Measurements from ENCODE around the gene GTF2A2. TPM values are rescaled to one million over a fixed set of nuclear protein-coding genes. Genes with fewer than 3 reads are reported as not detected.

The GTF2A2 gene
- total RNA-seq, 1 donor from 2014 or later: 152 TPM

DNA sequence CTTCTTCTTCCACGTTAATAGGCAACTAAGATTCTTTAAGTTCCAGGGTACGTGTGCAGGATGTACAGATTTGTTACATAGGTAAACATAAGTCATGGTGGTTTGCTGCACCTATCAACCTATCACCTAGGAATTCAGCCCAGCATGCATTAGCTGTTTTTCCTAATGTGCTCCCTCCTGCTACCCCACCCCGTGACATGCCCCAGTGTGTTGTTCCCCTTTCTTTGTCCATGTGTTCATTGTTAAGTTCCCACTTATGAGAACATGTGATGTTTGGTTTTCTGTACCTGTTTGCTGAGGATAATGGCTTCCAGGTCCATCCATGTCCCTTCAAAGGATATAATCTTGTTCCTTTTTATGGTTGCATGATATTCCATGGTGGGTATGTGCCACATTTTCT, 21.1 kb downstream of the GTF2A2 start:
- Mint-ChIP-seq H3K36me3 (ENCODE audit: low read depth, unreplicated experiment) (no peaks in the 10 kb centered on the region), H3K9me3 (ENCODE audit: unreplicated experiment) (no peaks in the 10 kb centered on the region), H3K27me3 (ENCODE audit: low read depth, unreplicated experiment) (no peaks in the 10 kb centered on the region), H3K4me3 (ENCODE audit: unreplicated experiment) (no peak overlapping the region), H3K27ac (ENCODE audit: unreplicated experiment) (no peak overlapping the region), H3K4me1 (ENCODE audit: low read depth, unreplicated experiment) (no peaks in the 10 kb centered on the region)
- H3K79me2 ChIP-seq (ENCODE audit: insufficient read depth, low read length): no peaks in the 10 kb centered on the region
- H3K9ac ChIP-seq (ENCODE audit: low read length): no peak overlapping the region
- peaks cover 8% of the 10 kb centered on the region for H3K36me3 ChIP-seq (ENCODE audit: insufficient read depth, low read length)
- no peak overlapping the region for H3K4me3 ChIP-seq (ENCODE audit: insufficient read depth, low read depth, low read length)
- DNase-seq (ENCODE audit: low read depth) (no peak), FAIRE-seq (no peak)
- no peaks in the 10 kb centered on the region for H3K9me3 ChIP-seq (ENCODE audit: insufficient read depth, low read depth, low read length)
- no peaks in the 10 kb centered on the region for H3K4me1 ChIP-seq (ENCODE audit: insufficient read depth, low read length)
- H2AFZ ChIP-seq (ENCODE audit: low read depth, low read length): no peak overlapping the region
- TF ChIP-seq, protein P1, sequence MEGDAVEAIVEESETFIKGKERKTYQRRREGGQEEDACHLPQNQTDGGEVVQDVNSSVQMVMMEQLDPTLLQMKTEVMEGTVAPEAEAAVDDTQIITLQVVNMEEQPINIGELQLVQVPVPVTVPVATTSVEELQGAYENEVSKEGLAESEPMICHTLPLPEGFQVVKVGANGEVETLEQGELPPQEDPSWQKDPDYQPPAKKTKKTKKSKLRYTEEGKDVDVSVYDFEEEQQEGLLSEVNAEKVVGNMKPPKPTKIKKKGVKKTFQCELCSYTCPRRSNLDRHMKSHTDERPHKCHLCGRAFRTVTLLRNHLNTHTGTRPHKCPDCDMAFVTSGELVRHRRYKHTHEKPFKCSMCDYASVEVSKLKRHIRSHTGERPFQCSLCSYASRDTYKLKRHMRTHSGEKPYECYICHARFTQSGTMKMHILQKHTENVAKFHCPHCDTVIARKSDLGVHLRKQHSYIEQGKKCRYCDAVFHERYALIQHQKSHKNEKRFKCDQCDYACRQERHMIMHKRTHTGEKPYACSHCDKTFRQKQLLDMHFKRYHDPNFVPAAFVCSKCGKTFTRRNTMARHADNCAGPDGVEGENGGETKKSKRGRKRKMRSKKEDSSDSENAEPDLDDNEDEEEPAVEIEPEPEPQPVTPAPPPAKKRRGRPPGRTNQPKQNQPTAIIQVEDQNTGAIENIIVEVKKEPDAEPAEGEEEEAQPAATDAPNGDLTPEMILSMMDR (IDR thresholded peaks at IDR 0.05; ENCODE audit: insufficient read depth, low read depth, low read length): no peak
- no peak for TF ChIP-seq EZH2 (IDR thresholded peaks at IDR 0.05; ENCODE audit: insufficient read depth, low read length)
- no peaks in the 10 kb centered on the region for H4K20me1 ChIP-seq (ENCODE audit: insufficient read depth, low read length)
- H3K27me3 ChIP-seq (ENCODE audit: insufficient read depth, low read length): no peaks in the 10 kb centered on the region
- H3K4me2 ChIP-seq (ENCODE audit: low read length): no peak overlapping the region
- H3K27ac ChIP-seq (ENCODE audit: low read depth, low read length): no peak overlapping the region

DNA sequence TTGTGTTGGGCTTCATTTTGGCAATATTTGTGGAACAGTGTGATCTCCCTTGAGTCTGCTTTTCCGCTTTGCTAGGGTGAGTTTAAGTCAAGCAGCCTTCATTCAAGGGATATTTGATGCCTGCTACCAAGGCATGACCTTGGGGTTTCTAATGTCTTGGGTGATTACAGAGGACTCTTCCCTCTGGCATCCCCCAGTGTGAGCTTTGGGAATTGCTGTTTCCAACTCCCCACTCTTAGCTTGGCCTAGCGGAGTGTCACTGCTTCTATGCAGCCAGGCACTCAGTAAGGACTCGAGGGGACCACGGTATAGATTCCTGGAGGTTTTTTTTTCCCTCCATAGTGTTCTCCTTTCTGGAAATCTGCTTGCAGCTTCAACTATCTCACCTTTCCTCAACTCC, 24.6 kb downstream of the GTF2A2 start:
- H3K4me1 Mint-ChIP-seq (ENCODE audit: low read depth, unreplicated experiment): no peaks in the 10 kb centered on the region
- no peak overlapping the region for H3K4me3 ChIP-seq (ENCODE audit: insufficient read depth, low read depth, low read length)
- H3K27me3 Mint-ChIP-seq (ENCODE audit: low read depth, unreplicated experiment): no peaks in the 10 kb centered on the region
- H3K4me3 Mint-ChIP-seq (ENCODE audit: unreplicated experiment): no peak overlapping the region
- no peaks in the 10 kb centered on the region for H3K36me3 Mint-ChIP-seq (ENCODE audit: low read depth, unreplicated experiment)
- DNase-seq (ENCODE audit: low read depth) (no peak), FAIRE-seq (no peak)
- H3K36me3 ChIP-seq (ENCODE audit: insufficient read depth, low read length): no peaks in the 10 kb centered on the region
- no peaks in the 10 kb centered on the region for H3K9me3 ChIP-seq (ENCODE audit: insufficient read depth, low read depth, low read length)
- no peak overlapping the region for H3K27ac ChIP-seq (ENCODE audit: low read depth, low read length)
- TF ChIP-seq, protein P1 (IDR thresholded peaks at IDR 0.05; ENCODE audit: insufficient read depth, low read depth, low read length): peak; percentile 15
- TF ChIP-seq EZH2 (IDR thresholded peaks at IDR 0.05; ENCODE audit: insufficient read depth, low read length): no peak
- no peaks in the 10 kb centered on the region for H3K9me3 Mint-ChIP-seq (ENCODE audit: unreplicated experiment)
- H3K27ac Mint-ChIP-seq (ENCODE audit: unreplicated experiment): no peak overlapping the region
- no peaks in the 10 kb centered on the region for H4K20me1 ChIP-seq (ENCODE audit: insufficient read depth, low read length)
- no peaks in the 10 kb centered on the region for H3K27me3 ChIP-seq (ENCODE audit: insufficient read depth, low read length)
- H3K9ac ChIP-seq (ENCODE audit: low read length): no peak overlapping the region
- H3K4me1 ChIP-seq (ENCODE audit: insufficient read depth, low read length): no peaks in the 10 kb centered on the region
- no peak overlapping the region for H2AFZ ChIP-seq (ENCODE audit: low read depth, low read length)
- no peak overlapping the region for H3K4me2 ChIP-seq (ENCODE audit: low read length)
- no peaks in the 10 kb centered on the region for H3K79me2 ChIP-seq (ENCODE audit: insufficient read depth, low read length)

DNA sequence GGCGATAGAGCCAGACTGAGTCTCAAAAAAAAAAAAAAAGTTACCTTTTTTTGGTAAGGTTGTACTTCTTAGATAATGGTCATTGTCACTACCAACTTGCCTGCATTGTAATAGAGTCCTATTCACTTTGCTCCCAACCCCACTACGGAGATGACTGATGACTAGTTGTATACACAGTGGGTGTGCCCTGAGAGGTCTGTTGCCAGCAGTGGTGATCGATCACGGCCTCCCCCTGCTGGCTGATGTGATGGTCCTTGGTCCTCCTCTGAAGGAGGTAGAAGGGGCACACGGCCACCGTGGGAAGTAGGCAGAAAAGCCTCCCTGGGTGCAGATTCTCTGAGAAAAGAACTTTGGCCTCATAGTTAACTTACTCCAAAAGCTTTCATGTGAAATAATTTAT, 35.0 kb downstream of the GTF2A2 start:
- Histone ChIP-seq H3K27me3 (ENCODE audit: insufficient read depth, low read length) (peaks cover 16% of the 10 kb centered on the region), H4K20me1 (ENCODE audit: insufficient read depth, low read length) (no peaks in the 10 kb centered on the region), H3K4me3 (ENCODE audit: insufficient read depth, low read depth, low read length) (no peak overlapping the region), H3K9me3 (ENCODE audit: insufficient read depth, low read depth, low read length) (no peaks in the 10 kb centered on the region), H3K4me2 (ENCODE audit: low read length) (no peak overlapping the region), H3K9ac (ENCODE audit: low read length) (no peak overlapping the region), H3K4me1 (ENCODE audit: insufficient read depth, low read length) (no peaks in the 10 kb centered on the region), H3K27ac (ENCODE audit: low read depth, low read length) (no peak overlapping the region), H3K79me2 (ENCODE audit: insufficient read depth, low read length) (no peaks in the 10 kb centered on the region), H2AFZ (ENCODE audit: low read depth, low read length) (no peak overlapping the region), H3K36me3 (ENCODE audit: insufficient read depth, low read length) (no peaks in the 10 kb centered on the region)
- no peak overlapping the region for H3K4me3 Mint-ChIP-seq (ENCODE audit: unreplicated experiment)
- peak; percentile 18 for DNase-seq (ENCODE audit: low read depth)
- FAIRE-seq: no peak
- no peaks in the 10 kb centered on the region for H3K9me3 Mint-ChIP-seq (ENCODE audit: unreplicated experiment)
- no peak overlapping the region for H3K27ac Mint-ChIP-seq (ENCODE audit: unreplicated experiment)
- no peaks in the 10 kb centered on the region for H3K4me1 Mint-ChIP-seq (ENCODE audit: low read depth, unreplicated experiment)
- no peaks in the 10 kb centered on the region for H3K36me3 Mint-ChIP-seq (ENCODE audit: low read depth, unreplicated experiment)
- TF ChIP-seq, protein P1 (IDR thresholded peaks at IDR 0.05; ENCODE audit: insufficient read depth, low read depth, low read length): peak; percentile 42
- TF ChIP-seq EZH2 (IDR thresholded peaks at IDR 0.05; ENCODE audit: insufficient read depth, low read length): no peak
- H3K27me3 Mint-ChIP-seq (ENCODE audit: low read depth, unreplicated experiment): peaks cover 16% of the 10 kb centered on the region
